Measurements from ENCODE around the gene PLCB4.
"Not testable (repeated sequence)": the region's sequence is repeated elsewhere in the genome, so short reads cannot be mapped to it uniquely, and the experiment has no call there.

Gene PLCB4

DNA sequence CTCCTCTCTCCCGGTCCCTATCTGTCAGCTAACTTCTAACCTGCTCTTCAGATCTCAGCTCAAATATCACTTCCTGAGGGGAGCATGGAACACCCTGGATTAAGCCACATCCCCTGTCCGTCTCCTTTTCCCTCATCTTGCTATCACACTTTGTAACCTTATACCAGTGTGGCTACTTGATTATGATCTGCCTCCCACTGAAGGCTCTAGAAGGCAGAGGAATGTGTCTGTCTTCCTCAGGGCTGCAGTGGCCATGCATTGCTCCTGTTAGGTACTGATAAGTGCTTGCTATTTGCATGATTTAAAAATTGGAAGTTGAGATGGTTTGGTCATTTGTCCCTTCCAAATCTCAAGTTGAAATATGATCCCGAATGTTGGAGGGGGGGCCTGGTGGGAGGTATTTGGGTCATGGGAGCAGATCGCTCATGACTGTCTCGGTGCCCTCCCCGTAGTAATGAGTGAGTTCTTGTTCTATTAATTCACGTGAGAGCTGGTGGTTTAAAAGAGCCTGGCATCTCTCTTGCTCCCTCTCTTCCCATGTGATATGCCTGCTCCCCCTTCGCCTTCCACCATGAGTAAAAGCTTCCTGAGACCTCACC, 71.4 kb downstream of the PLCB4 start:
- DNase-seq (ENCODE audit: low read depth in 2 of 3, low spot score in 1 of 3) = no peak

DNA sequence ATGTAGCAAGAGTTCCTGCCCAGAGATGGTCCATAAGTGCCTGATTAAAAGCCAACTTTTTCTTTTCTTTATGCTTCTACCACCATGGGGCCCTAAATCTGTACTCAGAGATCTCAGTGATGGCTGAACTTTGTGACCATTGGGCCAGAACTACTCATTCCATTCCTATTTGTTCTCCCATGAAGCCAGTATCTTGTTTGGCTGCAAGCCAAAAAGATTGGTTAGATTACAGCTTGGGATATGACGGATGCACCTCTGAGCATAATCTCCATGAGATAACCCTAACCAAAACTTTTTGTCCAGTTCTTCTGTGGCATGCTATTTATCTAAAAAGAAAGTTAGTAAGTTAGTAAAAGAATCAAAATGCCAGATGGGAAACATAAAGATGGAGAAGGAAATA, 72.2 kb downstream of the PLCB4 start:
- DNase-seq (ENCODE audit: low read depth in 2 of 3, low spot score in 1 of 3) = no peak

DNA sequence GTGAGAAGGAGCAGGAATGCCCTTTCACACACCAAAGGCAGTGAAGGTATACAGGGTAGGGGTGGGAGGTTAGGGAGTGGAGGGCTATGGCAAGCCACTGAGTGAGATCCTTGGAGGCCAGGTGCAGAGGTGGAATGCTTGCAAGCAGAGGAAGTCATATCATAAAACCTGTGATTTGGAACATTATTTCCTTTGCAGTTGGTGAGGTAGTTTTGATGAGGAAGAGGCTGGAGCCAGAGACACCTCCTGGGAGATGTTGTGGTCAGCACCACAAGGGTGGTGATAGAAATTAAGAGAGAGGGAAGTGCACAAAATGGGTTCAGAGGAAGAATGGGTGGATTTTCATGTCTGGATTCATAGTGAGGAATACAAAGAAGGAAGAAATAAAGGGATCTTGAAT, 73.0 kb downstream of the PLCB4 start:
- DNase-seq (ENCODE audit: low read depth in 2 of 3, low spot score in 1 of 3) = no peak

DNA sequence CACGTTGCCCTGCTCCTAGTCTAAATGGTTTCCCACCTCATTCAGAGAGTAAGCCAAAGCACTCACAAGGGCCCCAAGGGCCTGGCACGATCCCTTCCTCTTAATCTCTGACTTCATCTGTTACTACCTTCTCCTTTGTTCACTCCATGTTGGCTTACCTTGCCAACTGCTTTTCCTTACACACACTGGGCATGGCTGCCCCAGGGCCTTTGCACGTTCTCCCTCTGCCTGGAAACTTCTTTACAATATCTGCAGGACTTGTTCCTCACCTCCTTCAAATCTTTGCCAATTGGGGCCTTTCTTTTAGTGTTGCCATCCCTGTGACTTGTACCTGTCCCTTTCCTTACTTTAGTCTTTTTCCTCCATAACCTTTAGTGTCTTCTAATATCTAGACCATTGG, 73.9 kb downstream of the PLCB4 start:
- no peak for DNase-seq (ENCODE audit: low read depth in 2 of 3, low spot score in 1 of 3)

DNA sequence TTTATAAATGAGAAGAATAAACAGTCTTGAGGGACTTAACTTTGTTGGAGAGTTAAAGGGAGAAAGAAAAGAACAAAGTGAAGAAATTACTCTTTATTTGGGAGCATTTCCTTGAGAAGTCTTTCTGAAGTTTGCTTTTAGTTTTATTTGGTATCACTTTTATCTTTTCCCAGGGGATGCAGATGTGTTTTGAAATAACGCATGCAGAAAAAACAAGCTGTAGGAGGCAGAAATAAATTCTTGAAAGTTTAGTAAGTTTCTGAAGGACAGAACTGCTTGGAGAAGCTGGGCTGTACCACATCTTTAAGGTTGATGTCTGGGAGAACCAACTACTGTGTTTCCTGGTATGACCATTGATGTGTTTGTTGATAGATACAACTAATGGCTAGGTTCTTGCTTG, 75.0 kb downstream of the PLCB4 start:
- DNase-seq (ENCODE audit: low read depth in 2 of 3, low spot score in 1 of 3) = no peak

DNA sequence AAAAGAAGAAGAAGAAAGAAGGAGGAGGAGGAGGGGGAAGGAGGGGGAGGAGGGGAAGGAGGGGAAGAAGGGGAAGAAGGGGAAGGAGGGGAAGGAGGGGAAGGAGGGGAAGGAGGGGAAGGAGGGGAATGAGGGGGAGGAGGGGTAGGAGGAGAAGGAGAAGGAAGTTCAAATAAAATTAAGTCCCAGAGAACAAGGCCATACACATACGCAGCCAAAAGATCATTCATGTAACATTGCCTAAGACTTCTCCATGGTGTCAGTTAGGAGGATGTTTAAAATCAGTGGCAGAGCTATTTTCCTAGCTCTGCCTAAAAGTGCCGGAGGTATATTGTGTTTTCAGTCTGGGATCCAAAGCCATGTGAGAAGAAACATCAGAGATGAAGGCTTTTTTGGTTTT, 75.8 kb downstream of the PLCB4 start:
- no peak for DNase-seq (ENCODE audit: low read depth in 2 of 3, low spot score in 1 of 3)

DNA sequence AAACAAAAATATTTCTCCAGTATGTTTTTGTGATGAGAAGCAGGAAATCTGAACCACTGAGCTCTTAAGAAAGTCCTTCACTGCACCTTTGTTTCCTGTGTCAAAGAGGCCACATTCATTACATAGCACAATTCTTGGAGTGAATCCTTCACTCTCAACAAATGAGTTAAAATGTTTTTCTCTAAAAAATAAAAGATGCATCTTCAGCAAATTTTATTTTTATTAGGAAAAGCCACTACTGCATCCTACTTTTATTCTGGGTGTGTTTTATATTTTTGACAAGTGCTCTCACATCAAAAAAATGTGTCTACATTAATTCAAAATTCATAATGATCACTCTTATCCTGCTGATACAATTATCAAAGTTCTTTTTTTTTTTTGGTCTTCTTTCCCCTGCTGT, 76.3 kb downstream of the PLCB4 start:
- DNase-seq (ENCODE audit: low read depth in 2 of 3, low spot score in 1 of 3) = no peak

DNA sequence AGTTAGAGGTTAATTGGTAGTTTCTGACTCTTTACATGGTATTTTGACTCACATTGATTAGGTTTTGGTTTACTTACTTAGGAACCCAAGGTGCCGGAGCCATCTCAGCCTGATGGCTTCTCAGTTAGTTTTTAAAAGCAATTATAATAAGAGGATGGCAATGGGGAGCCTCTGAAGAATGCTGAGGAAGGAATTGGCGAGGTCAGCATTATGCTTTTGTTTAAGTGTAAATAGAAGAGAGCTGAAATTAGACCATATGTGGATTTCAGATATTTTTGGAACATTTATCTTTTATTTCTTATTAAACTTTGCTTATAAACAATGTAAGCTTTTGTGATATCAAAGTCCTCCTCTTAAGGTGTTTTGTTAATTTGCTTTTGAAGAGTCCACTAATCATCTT, 77.8 kb downstream of the PLCB4 start:
- no peak for DNase-seq (ENCODE audit: low read depth in 2 of 3, low spot score in 1 of 3)

DNA sequence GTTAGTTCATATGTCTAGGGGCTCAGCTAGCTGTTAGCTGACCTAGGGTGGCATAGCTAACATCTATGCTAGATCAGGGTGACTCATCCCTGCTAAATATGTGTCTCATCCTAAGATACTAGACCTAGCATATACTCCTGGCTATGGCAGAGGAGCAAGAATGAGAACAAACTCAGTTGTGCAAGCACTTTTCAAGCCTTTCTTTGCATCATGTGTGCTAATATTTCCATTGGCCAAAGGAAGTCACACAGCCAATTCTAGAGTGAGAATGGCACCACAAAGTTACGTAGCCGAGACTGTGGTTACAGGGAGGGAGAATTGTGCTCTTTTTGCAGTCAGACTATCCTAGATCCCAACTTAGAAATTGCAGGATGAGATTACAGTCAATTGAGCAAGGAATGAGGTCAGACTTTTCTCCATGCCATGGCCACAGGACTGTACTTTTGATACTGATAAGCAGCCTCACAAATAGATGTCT, 78.7 kb downstream of the PLCB4 start:
- no peak for DNase-seq (ENCODE audit: low read depth in 2 of 3, low spot score in 1 of 3)

DNA sequence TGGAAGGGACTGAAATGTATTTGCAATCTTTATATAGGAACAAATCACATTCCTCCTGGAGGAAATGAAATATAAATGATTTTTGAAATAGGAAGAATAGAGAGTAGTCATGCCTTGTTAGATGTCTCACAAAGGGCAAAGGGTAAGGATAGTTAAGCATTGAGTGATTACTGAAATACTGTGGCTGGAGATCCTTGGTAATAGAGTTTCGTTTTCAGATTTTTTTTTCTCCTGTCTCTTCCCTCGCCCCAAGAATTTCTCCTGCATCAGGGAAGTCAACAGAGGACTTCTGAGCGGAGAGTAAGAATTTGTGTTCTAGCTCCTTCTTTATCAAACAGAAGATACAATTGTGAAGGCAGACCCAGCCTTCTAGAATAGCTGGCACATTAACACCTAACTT, 79.4 kb downstream of the PLCB4 start:
- no peak for DNase-seq (ENCODE audit: low read depth in 2 of 3, low spot score in 1 of 3)

DNA sequence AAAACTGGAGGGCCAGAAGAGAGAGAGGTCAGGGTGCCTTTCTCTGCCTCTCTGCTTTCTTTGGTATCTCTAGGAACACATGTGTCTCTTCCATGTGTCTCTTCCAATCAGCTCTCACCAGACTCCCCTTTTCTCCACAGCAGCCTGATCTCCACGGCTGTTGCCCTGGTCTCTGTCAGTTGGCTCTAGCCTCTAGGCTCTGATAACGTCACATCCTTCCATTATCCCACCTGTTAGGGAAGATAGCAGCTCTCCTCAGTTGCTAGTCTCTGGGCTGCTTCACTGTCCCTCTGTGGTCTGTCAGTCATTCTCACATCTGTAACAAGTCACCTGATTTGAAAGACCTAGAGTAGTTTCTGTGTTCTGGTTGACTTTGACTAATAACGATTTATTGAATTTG, 80.2 kb downstream of the PLCB4 start:
- DNase-seq (ENCODE audit: low read depth in 2 of 3, low spot score in 1 of 3) = no peak

DNA sequence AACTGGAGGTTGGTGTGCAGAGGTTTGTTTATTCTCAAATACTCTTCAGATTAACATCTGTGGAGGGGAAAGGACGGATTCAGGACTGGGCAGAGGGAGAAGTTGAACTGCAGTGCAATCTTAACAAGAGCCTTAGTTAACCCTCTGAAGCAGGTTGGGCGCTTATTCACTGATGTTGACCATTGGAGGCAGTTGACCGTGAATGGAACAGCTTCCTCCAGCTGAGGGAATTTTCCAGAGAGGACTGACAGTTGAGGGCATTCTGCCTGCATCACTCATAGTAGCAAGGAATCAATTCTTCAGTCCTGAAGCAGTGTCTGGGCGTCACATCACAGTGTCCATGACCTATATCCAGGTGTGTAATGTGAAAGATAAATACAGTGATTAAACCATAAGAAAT, 80.9 kb downstream of the PLCB4 start:
- DNase-seq (ENCODE audit: low read depth in 2 of 3, low spot score in 1 of 3) = no peak

DNA sequence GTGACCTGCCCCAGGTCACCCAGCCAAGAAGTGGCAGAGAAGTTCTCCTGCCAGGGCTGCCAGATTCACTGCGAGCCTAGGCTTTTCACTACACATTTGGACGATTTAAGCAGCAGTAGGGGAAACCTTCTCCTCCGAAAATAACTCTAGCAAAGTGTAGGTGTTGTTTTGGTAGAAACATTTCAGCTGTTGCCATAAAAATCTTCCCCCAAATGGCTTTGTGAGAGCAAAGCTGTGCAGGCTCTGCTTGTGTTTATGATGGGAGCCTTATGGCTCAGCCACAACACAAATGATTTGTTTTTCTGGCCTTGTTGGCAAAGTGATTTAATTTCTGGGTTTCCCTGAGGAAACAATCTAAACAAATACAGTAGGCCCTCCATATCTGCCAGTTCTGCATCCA, 81.8 kb downstream of the PLCB4 start:
- no peak for DNase-seq (ENCODE audit: low read depth in 2 of 3, low spot score in 1 of 3)

DNA sequence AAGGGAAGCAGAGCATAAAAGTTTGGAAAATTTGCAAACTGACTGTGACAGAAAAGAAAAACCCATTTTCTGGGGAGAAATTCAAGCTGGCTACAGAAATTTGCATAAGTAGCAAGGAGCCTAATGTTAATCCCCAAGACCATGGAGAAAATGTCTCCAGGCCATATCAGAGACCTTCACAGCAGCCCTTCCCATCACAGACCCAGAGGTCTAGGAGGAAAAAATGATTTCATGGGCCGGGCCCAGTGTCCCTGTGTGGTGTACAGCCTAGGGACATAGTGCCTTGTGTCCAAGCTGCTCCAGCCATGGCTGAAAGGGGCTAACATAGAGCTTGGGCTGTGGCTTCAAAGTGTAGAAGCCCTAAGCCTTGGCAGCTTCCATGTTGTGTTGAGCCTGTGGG, 83.3 kb downstream of the PLCB4 start:
- not testable (repeated sequence) for DNase-seq (ENCODE audit: low read depth in 2 of 3, low spot score in 1 of 3)

DNA sequence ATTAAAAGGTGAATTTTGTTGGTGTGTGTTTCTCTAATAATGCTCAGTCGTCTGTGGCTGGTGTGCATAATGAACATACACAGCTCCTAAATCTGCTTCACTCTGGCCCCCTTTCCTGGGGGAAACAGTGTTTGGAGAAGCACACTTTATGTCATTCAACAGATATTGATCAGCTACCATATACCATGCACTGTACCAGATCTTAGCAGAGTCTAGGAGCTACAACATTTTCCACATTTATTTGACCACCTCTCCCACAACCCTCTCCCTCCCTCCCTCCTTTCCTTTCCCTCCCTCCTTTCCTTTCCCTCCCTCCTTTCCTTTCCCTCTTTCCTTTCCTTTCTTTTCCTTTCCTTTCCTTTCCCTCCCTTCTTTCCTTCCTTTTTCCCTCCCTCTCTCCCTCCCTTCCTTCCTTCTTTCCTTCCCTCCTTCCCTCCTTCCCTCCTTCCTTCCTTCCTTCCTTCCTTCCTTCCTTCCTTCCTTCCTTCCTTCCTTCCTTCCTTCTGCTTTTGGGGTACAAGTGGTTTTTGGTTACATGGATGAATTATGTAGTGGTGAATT, 85.7 kb downstream of the PLCB4 start:
- DNase-seq (ENCODE audit: low read depth in 2 of 3, low spot score in 1 of 3) = no peak

DNA sequence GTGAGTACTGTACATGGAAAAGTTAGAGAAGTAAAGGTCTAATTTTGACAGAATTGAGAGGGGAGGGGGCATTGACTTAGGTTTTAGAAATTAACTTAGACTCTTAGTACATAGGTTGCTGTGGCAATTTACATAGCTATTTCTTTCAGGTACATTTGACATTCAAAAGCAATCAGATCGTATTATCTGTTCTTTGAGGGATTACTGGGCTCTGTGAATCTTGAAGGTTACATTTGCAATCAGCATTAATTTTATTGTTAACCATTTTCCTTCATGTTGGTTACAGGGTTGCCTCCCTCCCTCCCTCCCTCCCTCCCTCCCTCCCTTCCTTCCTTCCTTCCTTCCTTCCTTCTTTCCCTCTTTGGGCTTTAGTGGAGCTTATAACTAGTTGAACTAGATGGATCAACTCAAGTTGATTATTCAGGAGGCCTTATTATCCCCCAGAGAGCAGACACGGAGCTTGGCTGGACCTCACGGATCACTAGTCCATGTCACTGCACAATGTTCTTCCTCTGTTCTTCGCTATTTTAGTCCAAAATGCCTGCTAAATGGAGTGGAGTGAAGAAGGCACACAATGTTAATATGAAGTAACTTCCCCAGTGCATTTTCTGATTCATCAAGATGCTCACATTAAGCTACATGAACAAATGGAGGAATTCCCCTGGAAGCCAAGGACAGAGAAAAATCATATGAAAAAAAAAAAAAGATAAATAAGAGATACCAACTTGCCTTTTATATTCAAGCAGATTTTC, 87.8 kb downstream of the PLCB4 start:
- no peak for DNase-seq (ENCODE audit: low read depth in 2 of 3, low spot score in 1 of 3)

DNA sequence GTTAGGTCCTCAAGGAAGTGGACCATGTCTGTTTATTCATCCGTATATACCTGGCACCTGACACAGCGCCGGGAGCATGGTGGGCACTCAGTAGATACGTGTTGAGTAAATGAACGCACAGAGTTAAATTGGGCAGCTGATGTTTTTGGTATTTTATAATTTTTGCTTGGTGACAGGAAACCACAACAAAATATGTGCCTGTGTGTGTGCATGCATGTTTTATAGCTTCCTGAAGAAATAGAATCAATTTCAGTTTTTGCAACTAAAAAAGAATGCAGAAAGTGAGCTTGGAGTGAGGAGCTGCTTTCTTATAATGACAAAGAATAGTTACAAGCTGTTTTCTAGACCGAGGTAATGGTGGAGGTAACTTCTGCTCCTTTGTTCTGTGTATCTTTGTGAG, 91.4 kb downstream of the PLCB4 start:
- no peak for DNase-seq (ENCODE audit: low read depth in 2 of 3, low spot score in 1 of 3)

DNA sequence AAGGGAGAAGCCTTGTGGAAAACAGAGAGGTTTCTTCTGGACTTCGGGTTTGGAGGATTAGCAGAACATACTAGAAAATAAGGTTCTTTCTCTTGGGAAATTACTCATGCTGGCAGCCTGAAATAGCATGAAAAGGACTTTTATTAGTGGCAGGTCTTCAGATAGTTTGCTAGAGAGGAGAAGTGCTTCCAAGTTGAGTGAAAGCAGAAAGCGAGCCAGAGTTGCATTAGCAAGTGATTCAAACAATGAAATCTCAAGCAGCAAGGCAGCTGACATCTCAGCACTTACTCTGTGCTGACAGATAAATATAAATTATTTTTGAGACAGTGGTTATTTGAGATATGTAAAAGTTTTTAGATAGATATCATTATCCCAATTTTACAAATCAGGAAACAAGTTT, 91.9 kb downstream of the PLCB4 start:
- DNase-seq (ENCODE audit: low read depth in 2 of 3, low spot score in 1 of 3) = no peak

DNA sequence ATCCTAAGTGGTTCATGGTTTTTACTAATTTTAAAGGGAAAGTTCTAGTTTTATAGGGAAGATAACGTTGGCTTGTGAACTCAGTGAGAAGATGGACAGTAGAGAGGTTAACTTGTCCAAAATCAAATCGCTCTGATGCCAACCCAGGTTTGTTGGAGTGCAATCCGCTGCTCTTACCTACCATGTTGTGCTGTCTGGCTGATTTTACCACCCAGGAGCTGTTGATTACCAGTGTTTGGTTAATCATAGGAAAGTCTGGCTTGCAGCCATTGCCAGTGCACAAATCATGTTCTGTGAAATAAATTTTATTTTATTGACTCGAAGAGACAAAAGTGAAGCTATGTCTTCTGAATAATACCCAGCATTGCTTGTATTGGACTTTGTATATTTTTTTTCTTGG, 92.4 kb downstream of the PLCB4 start:
- DNase-seq (ENCODE audit: low read depth in 2 of 3, low spot score in 1 of 3) = no peak

DNA sequence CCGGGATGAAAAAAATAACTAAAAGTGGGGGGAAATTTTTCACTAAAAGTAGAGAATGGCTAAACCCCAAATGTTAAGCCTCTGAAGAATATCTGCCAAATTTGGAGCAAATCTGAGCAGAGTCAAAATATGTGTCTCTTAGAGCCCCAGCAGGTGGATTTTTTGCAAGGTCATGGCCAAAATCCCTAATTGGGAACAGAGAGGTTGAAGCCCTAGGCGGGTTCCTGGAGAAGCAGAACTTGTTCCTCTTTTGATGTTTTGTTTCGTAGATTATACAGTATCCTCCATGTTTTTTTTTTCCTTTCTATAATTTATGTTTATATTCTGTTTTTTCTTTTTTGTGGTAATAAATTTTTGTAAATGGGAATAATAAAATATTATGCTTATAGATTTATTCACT, 94.4 kb downstream of the PLCB4 start:
- no peak for DNase-seq (ENCODE audit: low read depth in 2 of 3, low spot score in 1 of 3)

DNA sequence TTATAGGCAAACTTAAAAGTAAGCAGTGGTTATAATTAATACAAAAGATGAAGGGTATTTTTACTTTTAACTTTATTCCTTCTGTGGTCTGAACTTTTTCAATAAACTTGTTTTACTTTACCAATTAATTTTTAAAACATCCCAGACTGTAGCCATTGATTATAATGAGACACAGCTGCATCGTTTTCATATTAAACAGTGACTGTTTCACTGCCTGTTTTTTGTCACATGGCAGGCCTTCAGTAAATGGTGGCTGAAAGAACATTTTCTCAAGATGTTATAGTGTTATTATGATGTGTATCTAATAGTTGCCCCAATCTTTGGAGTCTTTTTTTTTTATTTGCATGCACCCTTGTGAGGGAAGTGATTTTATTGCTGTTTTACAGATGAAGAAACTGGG, 95.1 kb downstream of the PLCB4 start:
- DNase-seq (ENCODE audit: low read depth in 2 of 3, low spot score in 1 of 3) = no peak

DNA sequence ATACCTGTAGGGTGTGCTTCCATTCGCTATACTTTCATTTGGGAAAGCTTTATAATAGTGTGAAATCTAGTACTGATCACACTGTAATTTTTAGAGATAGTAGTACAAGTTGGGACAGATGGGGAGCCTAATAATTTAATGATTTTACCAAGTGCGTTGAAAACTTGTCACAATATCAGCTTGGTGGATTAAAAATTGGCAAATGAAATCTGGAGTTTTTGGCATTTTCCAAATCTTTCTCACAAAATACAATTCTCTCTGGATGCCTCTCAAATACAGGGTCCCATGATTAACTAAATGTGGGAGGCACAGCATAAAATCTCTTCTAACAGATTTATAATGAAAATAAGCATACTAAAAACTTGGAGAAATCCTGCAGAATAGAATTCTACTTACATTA, 96.4 kb downstream of the PLCB4 start:
- no peak for DNase-seq (ENCODE audit: low read depth in 2 of 3, low spot score in 1 of 3)
